GM12865 (cell line): ENCODE data around the gene RNASE1.

Source experiments
- DNase-seq: peaks from one replicate; pipeline ENCODE4 v3.0.0; 2010; ENCODE audit warnings: low read depth
- H3K4me3 ChIP-seq: 2 replicates; pipeline ENCODE4 v1.5.1; 2011; ENCODE audit warnings: mild to moderate bottlenecking, low read depth, low read length, control low read depth
- CTCF ChIP-seq: IDR thresholded peaks from 2 replicates; pipeline ENCODE4 v1.5.1; 2011; ENCODE audit warnings: low read length, control low read depth, low read depth, inconsistent platforms; ENCODE audit not compliant: insufficient read depth; ENCODE audit errors: missing control alignments

RNASE1 gene

DNA sequence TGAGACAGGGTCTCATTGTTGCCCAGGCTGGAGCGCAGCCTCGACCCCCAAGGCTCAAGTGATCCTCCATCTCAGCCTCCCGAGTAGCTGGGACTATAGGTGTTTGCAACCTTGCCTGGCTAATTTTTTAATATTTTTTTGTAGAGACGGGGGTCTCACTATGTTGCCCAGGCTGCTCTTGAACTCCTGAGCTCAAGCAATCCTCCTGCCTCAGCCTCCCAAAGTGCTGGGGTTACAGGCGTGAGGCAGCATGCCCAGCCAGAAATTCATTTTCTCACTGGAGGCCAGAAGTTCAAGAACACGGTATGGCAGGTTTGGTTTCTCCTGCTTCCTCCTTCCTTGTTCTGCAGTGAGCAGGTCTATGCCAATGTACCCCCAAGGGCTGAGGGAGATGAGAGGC lies 3.7 kb downstream of the RNASE1 start:
- TF ChIP-seq CTCF = no peak
- DNase-seq = no peak
- H3K4me3 ChIP-seq = no peak overlapping the region

- no peak for TF ChIP-seq CTCF
- DNase-seq = peak; percentile 56
Measured at GRCh38 chr14:20798318-20798717, 4.3 kb downstream of the RNASE1 start.

DNA sequence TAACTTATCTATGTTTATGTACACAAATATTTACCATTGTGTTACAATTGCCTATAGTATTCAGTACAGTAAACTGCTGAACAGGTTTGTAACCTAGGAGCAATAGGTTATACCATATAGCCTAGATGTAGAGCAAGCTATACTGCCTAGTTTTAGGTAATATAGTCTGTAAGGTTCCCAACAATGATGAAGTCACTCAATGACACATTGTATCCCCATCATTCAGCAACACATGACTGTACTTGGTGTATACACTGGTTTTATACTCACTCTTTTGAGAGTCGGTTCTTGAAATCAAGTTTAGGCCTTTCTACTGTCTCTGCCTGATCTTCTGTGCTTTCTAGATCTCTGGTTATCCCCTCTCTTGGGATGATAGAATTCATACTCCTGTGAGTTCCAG lies 5.5 kb downstream of the RNASE1 start:
- TF ChIP-seq CTCF = no peak
- H3K4me3 ChIP-seq = no peak overlapping the region
- DNase-seq = no peak

More at GRCh38 chr14:20798318-20798717, 4.3 kb downstream of the RNASE1 start:
- H3K4me3 ChIP-seq = no peak overlapping the region

GRCh38 chr14:20794644-20795369 lies 7.8 kb downstream of the RNASE1 start:
- TF ChIP-seq CTCF = no peak
- DNase-seq = no peak

GRCh38 chr14:20792556-20792955 lies 10.1 kb downstream of the RNASE1 start:
- H3K4me3 ChIP-seq = no peak overlapping the region
- no peak for DNase-seq
- no peak for TF ChIP-seq CTCF

More at GRCh38 chr14:20794644-20795369, 7.8 kb downstream of the RNASE1 start:
- no peak overlapping the region for H3K4me3 ChIP-seq

- DNase-seq = no peak
- H3K4me3 ChIP-seq = no peak overlapping the region
- TF ChIP-seq CTCF = no peak
Measured at GRCh38 chr14:20791597-20791996, 11.0 kb downstream of the RNASE1 start.

- no peak for DNase-seq
- TF ChIP-seq CTCF = no peak
Measured at GRCh38 chr14:20791187-20791586, 11.5 kb downstream of the RNASE1 start.

More at GRCh38 chr14:20791187-20791586, 11.5 kb downstream of the RNASE1 start:
- H3K4me3 ChIP-seq = no peak overlapping the region
